Smooth muscle cell (in vitro differentiated cells): ENCODE measurements around the gene MTCH1. TPM values are rescaled to one million over a fixed set of nuclear protein-coding genes. Genes with fewer than 3 reads are reported as not detected.

Experiments
- DNase-seq: peaks from one replicate; lab custom pipeline; 2025; ENCODE audit not compliant: unreplicated experiment; lab: John Stamatoyannopoulos, UW
- H2AFZ ChIP-seq: fragments of 200-600 bp; sonication (generic); 2 replicates; pipeline ENCODE4 v1.6.0; 2016; ENCODE audit warnings: antibody characterized with exemption, low read depth, mild to moderate bottlenecking
- H3F3A ChIP-seq: fragments of 200-600 bp; sonication (generic); 2 replicates; pipeline ENCODE4 v1.6.0; 2017; ENCODE audit warnings: antibody characterized with exemption, low read depth
- H3K27ac ChIP-seq: fragments of 200-600 bp; sonication (generic); 2 replicates; pipeline ENCODE4 v1.5.1; 2016; ENCODE audit warnings: low read depth, mild to moderate bottlenecking
- H3K27me3 ChIP-seq: fragments of 200-600 bp; sonication (generic); 2 replicates; pipeline ENCODE4 v1.6.1; 2016; ENCODE audit warnings: low read depth, mild to moderate bottlenecking
- H3K36me3 ChIP-seq: fragments of 200-600 bp; sonication (generic); 2 replicates; pipeline ENCODE4 v1.5.1; 2016; ENCODE audit warnings: low read depth
- H3K4me1 ChIP-seq: fragments of 200-600 bp; sonication (generic); 2 replicates; pipeline ENCODE4 v1.5.1; 2016; ENCODE audit warnings: low read depth
- H3K4me2 ChIP-seq: fragments of 200-600 bp; sonication (generic); 2 replicates; pipeline ENCODE4 v1.6.0; 2016; ENCODE audit warnings: mild to moderate bottlenecking
- H3K4me3 ChIP-seq: fragments of 200-600 bp; sonication (generic); 2 replicates; pipeline ENCODE4 v1.5.1; 2016; ENCODE audit warnings: mild to moderate bottlenecking
- H3K79me2 ChIP-seq: fragments of 200-600 bp; sonication (generic); 2 replicates; pipeline ENCODE4 v1.6.0; 2016; ENCODE audit warnings: low read depth, mild to moderate bottlenecking
- H3K9ac ChIP-seq: fragments of 200-600 bp; sonication (generic); 2 replicates; pipeline ENCODE4 v1.6.0; 2016; ENCODE audit warnings: low read depth
- H3K9me3 ChIP-seq: fragments of 200-600 bp; sonication (generic); replicated peaks from 2 replicates; pipeline ENCODE4 v1.5.1; 2016; ENCODE audit warnings: low read depth
- H4K20me1 ChIP-seq: fragments of 200-600 bp; sonication (generic); 2 replicates; pipeline ENCODE4 v1.6.0; 2016; ENCODE audit warnings: low read depth
- WGBS: methylation state at CpG from one replicate; pipeline ENCODE4 v1.1.7; 2016; ENCODE audit warnings: low lambda C conversion rate; 5-methylcytosine and 5-hydroxymethylcytosine counted together
- polyA plus RNA-seq: library from polyadenylated mRNA; unstranded; fragments of >200 nt; fragmentation: Nextera tagmentation; extraction: Ambion mirVana; gene quantifications from 2 replicates; pipeline ENCODE4 v1.2.1, GENCODE V29; 2016
- total RNA-seq: library from RNA; depleted of rRNA; stranded (reverse); fragments of >200 nt; gene quantifications from 2 replicates; pipeline ENCODE4 v1.2.3, GENCODE V29; 2014
- TF ChIP-seq, protein P1 (sequence below): fragments of 200-600 bp; sonication (generic); IDR thresholded peaks from 2 replicates; pipeline ENCODE4 v1.5.1; 2017; ENCODE audit warnings: borderline replicate concordance, mild to moderate bottlenecking, antibody characterized with exemption; ENCODE audit not compliant: insufficient read depth, poor library complexity, severe bottlenecking

The MTCH1 gene
- total and polyA plus RNA-seq, 2 experiments from 2014 or later = 200 to 517 TPM

DNA sequence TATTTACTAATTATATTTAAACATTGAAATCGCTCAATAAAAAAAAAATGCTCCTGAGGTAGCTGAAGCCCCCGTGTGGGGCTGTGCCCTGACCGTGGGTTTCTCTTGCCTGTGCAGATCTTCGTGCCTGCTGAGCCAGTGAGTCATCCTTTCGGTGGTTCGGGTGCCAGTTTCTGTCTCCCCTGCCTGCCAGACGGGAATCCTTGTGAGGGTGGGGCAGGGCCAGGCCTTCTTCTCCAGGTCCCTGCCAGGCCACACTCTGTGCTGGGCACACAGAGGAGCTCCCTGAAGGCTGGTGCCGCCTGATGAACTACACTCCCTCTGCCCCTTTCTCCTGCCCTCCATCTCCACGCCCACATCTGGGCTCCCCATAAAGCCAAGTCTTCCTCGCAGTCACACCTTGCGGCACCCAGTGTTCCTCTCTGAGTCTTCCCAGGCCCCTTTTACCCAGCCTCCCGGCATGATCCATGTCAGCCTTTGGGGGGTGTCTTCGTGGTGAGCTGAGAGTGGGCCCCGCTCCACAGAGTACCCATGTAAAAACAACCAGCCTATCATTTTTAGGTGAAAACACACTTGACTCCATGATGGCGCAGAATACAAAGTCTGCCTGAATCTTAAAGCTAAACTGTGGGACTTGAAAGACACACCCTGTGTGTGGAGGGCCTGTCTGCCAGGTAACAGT lies 38.8 kb upstream of the MTCH1 start:
- no peak for DNase-seq
- WGBS = 74% methylated on average over 15 of the region's 15 CpGs
- no peak overlapping the region for H3K9ac ChIP-seq
- H3F3A ChIP-seq = no peaks in the 10 kb centered on the region
- H3K27ac ChIP-seq = no peak overlapping the region
- no peaks in the 10 kb centered on the region for H3K27me3 ChIP-seq
- H3K4me2 ChIP-seq = no peak overlapping the region
- no peaks in the 10 kb centered on the region for H4K20me1 ChIP-seq
- no peak overlapping the region for H2AFZ ChIP-seq
- H3K4me3 ChIP-seq = no peak overlapping the region
- no peaks in the 10 kb centered on the region for H3K9me3 ChIP-seq
- no peaks in the 10 kb centered on the region for H3K36me3 ChIP-seq
- TF ChIP-seq, protein P1, sequence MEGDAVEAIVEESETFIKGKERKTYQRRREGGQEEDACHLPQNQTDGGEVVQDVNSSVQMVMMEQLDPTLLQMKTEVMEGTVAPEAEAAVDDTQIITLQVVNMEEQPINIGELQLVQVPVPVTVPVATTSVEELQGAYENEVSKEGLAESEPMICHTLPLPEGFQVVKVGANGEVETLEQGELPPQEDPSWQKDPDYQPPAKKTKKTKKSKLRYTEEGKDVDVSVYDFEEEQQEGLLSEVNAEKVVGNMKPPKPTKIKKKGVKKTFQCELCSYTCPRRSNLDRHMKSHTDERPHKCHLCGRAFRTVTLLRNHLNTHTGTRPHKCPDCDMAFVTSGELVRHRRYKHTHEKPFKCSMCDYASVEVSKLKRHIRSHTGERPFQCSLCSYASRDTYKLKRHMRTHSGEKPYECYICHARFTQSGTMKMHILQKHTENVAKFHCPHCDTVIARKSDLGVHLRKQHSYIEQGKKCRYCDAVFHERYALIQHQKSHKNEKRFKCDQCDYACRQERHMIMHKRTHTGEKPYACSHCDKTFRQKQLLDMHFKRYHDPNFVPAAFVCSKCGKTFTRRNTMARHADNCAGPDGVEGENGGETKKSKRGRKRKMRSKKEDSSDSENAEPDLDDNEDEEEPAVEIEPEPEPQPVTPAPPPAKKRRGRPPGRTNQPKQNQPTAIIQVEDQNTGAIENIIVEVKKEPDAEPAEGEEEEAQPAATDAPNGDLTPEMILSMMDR = no peak
- H3K4me1 ChIP-seq = no peaks in the 10 kb centered on the region
- H3K79me2 ChIP-seq = no peaks in the 10 kb centered on the region

DNA sequence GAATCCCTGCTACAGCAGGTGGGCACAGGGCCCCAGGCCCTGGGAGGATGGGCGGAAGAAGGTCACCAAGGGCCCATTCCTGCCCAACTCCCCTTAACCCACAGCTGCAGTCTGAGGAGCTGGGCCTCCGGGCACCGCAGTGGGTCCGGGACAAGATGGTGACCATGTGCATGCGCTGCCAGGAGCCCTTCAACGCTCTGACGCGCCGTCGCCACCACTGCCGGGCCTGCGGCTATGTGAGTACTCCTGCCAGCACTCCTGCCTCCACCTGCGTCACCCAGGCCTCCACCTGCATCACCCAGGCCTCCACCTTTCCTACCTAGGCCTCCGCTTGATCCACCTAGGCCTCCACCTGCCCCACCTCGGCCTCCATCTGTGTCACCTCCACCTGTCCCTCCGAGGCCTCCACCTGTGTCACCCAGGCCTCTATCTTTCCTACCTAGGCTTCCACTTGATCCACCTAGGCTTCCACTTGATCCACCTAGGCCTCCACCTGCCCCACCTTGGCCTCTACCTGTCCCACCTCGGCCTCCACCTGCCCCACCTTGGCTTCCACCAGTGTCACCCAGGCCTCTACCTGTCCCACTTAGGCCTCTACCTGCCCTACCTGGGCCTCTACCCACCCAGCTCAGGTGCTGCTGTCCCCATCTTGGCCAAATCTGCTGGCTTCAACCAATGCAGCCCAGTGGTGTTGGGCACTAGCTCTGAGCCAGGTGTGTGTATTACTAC lies 36.3 kb upstream of the MTCH1 start:
- no peak for DNase-seq
- Histone ChIP-seq H3K9ac (no peak overlapping the region), H3K27me3 (no peaks in the 10 kb centered on the region), H3K4me1 (no peaks in the 10 kb centered on the region), H4K20me1 (no peaks in the 10 kb centered on the region), H3K79me2 (no peaks in the 10 kb centered on the region), H3K36me3 (no peaks in the 10 kb centered on the region), H3F3A (no peaks in the 10 kb centered on the region), H3K4me2 (no peak overlapping the region), H3K9me3 (no peaks in the 10 kb centered on the region), H3K27ac (no peak overlapping the region), H2AFZ (no peak overlapping the region), H3K4me3 (no peak overlapping the region)
- 93% methylated on average over 13 of the region's 17 CpGs for WGBS
- TF ChIP-seq, protein P1 = no peak

DNA sequence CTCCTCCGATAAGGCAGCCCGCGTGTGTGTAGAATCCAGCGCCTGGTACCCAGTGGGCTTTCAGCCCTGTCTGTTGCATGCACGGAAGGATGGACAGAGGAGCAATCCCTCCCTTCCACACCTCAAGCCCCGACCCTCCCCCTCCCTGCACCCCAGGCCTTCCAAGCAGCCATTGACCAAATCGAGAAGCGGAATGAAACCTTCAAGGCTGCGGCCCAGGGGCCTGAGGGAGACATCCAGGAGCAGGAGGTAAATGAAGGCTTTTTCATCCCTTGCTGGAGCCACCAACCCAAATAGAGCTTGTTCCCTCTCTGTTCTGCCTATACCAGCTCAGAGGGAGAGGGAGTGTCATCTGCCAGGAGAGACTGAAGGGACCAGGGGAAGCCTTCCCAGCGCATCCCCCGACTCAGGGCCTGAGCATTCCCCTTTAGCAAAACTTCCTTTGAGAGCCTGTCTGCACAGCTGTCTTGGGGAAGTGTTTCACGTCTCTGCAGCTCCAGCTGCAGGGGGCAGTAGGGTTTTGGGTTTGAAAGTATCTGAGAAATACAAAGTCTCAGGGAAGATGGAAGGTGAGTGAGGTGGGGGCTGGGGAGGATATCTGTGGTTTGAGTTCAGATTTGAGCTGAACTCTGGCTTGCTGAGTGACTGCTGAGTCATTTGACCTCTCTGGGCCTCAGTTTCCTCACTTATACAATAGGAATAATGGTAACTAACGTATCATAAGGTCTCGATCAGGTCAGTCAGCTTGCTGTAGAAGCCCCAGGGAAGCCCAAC lies 35.5 kb upstream of the MTCH1 start:
- TF ChIP-seq, protein P1 = peak; percentile 46
- H3K4me3 ChIP-seq = no peak overlapping the region
- H3K4me1 ChIP-seq = no peaks in the 10 kb centered on the region
- no peaks in the 10 kb centered on the region for H3K9me3 ChIP-seq
- H3K27ac ChIP-seq = no peak overlapping the region
- no peaks in the 10 kb centered on the region for H3K27me3 ChIP-seq
- WGBS = 79% methylated on average over 14 of the region's 14 CpGs
- H3K79me2 ChIP-seq = no peaks in the 10 kb centered on the region
- DNase-seq = no peak
- no peaks in the 10 kb centered on the region for H3K36me3 ChIP-seq
- no peak overlapping the region for H3K4me2 ChIP-seq
- H4K20me1 ChIP-seq = no peaks in the 10 kb centered on the region
- H3F3A ChIP-seq = no peaks in the 10 kb centered on the region
- no peak overlapping the region for H2AFZ ChIP-seq
- no peak overlapping the region for H3K9ac ChIP-seq
